Large intestine (tissue), 3 donors: ENCODE measurements around the gene CDR2. TPM values are rescaled to one million over a fixed set of nuclear protein-coding genes. Genes with fewer than 3 reads are reported as not detected.
"Not testable (repeated sequence)": the region's sequence is repeated elsewhere in the genome, so short reads cannot be mapped to it uniquely, and the experiment has no call there.

ENCODE experiments used
- DNase-seq, 2 donors: peaks; one replicate each; pipeline versions ENCODE4 v3.0.0 to v3.0.0-alpha.2; 2013
- H3K27ac ChIP-seq: one replicate; pipeline ENCODE4 v1.5.1; 2013; ENCODE audit warnings: low read length
- H3K27me3 ChIP-seq: 2 replicates; pipeline ENCODE4 v1.6.1; 2013; ENCODE audit warnings: low read length; ENCODE audit not compliant: control insufficient read depth, insufficient read depth
- H3K36me3 ChIP-seq: 2 replicates; pipeline ENCODE4 v1.6.1; 2013; ENCODE audit warnings: low read length; ENCODE audit not compliant: control insufficient read depth, insufficient read depth
- H3K4me1 ChIP-seq: one replicate; pipeline ENCODE4 v1.6.1; 2013; ENCODE audit warnings: low read length; ENCODE audit not compliant: control insufficient read depth, insufficient read depth
- H3K4me3 ChIP-seq: one replicate; pipeline ENCODE4 v1.5.1; 2013; ENCODE audit warnings: low read length
- H3K9me3 ChIP-seq: one replicate; pipeline ENCODE4 v1.6.1; 2013; ENCODE audit warnings: mild to moderate bottlenecking, low read depth, low read length, moderate library complexity; ENCODE audit not compliant: control insufficient read depth
- WGBS: methylation state at CpG from one replicate; pipeline ENCODE4 v1.1.5; 2013; ENCODE audit warnings: low lambda C conversion rate; ENCODE audit not compliant: insufficient coverage; 5-methylcytosine and 5-hydroxymethylcytosine counted together
- polyA plus RNA-seq: library from polyadenylated mRNA; unstranded; fragments of 120-200 nt; gene quantifications from one replicate; pipeline ENCODE4 v1.2.1, GENCODE V29; 2013

CDR2 gene
- polyA plus RNA-seq, 1 donor: 41.1 TPM

DNA sequence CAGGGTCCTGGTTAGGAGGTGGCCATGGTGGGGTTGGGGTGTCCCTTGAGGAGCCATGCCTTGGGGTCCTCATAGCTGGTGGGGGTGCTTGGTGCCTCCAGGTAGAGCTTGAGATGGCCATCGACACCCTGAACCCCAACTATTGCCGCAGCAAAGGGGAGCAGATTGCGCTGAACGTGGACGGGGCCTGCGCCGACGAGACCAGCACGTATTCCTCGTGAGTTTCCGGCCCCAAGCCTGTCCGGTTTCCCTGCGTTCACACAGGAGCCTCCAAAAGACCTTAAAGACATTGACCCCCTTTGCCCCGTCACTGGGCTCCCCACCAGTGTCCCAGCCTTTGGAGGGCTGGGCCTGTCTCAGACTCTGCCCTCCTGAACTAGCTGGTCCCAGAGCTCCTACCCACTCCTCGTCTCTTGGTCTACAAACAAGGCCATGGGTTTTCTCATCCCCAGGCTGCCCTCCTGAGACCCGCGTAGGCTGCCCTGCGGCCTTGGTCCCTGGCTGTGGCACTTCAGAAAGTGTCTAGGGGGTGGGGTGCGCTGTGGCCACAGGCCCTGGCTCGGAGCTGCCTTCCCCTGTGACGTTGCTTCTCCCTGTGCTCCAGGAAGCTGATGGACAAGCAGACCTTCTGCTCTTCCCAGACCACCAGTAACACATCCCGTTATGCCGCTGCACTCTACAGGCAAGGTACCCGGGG lies 65.4 kb downstream of the CDR2 start:
- DNase-seq: no peak
- Histone ChIP-seq H3K27me3 (no peaks in the 10 kb centered on the region), H3K4me1 (no peaks in the 10 kb centered on the region), H3K36me3 (peaks cover 88% of the 10 kb centered on the region), H3K27ac (no peak overlapping the region), H3K9me3 (no peaks in the 10 kb centered on the region), H3K4me3 (no peak overlapping the region)
- no CpG with 5 or more reads among the region's 24 CpGs for WGBS

DNA sequence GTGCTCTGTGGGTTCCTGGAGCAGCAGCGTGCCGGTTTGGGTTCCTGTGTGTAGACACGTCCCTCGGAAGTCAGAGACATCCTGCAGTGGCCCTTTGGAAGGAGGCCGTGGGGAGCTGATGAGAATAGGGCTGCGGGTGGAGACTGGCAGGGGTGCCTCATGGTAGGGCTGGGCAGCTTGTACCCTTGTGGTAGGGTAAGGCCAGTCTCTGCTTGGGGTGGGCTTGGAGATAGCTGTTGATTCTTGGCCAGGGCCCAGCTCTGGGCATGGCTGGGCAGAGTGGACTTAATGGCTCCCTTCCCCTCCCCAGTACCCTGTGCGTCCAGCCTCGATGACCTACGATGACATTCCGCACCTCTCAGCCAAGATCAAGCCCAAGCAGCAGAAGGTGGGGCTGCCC lies 66.6 kb downstream of the CDR2 start:
- H3K4me1 ChIP-seq: no peaks in the 10 kb centered on the region
- WGBS: no CpG with 5 or more reads among the region's 10 CpGs
- no peak for DNase-seq
- H3K36me3 ChIP-seq: peaks cover 84% of the 10 kb centered on the region
- no peaks in the 10 kb centered on the region for H3K27me3 ChIP-seq
- H3K4me3 ChIP-seq: no peak overlapping the region
- no peaks in the 10 kb centered on the region for H3K9me3 ChIP-seq
- H3K27ac ChIP-seq: no peak overlapping the region

DNA sequence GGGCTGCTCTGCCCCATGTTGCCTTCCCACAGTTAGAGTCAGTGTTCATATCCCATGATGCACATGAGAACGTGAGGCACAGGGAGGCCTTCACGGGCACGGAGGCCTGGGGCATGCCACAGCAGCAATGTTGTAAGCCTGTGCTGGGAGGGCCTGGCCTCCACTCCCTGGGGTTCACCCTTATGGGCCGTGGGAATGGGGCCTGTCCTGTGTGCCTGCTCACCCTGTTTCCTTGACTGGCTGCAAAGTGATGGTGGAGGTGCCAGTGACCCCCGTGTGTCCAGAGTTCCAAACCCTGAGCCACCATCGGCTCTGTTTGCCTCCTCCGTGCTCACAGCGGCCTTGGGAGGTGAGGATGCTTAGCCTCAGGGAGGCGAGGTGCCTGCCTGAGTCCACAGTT lies 67.6 kb downstream of the CDR2 start:
- WGBS: no CpG with 5 or more reads among the region's 9 CpGs
- Histone ChIP-seq H3K36me3 (peaks cover 80% of the 10 kb centered on the region), H3K9me3 (no peaks in the 10 kb centered on the region), H3K27ac (no peak overlapping the region), H3K4me3 (no peak overlapping the region), H3K4me1 (no peaks in the 10 kb centered on the region), H3K27me3 (no peaks in the 10 kb centered on the region)
- no peak for DNase-seq

DNA sequence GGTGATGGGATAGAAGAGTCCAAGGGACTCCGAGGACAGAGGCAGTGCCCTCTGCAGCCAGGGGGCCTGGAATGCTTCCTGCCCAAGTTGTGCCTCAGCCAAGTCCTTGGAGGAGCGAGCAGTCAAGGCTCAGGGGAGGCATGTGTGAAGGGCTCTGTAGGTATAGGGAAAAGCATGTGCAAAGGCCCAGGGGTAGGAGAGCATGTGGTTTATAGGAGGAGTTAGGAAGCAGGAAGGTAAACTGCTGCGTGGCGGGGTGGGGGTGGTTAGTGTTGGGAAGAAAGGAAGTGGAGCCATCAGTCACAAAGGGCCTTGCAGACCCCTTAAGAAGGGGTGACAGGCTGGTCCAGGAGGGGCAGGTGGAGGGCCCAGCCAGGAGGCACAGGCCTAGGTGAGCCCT lies 70.0 kb downstream of the CDR2 start:
- H3K27me3 ChIP-seq: no peaks in the 10 kb centered on the region
- H3K36me3 ChIP-seq: peaks cover 69% of the 10 kb centered on the region
- DNase-seq: no peak
- H3K4me1 ChIP-seq: no peaks in the 10 kb centered on the region
- no peak overlapping the region for H3K27ac ChIP-seq
- no CpG with 5 or more reads among the region's 4 CpGs for WGBS
- H3K4me3 ChIP-seq: no peak overlapping the region
- no peaks in the 10 kb centered on the region for H3K9me3 ChIP-seq

DNA sequence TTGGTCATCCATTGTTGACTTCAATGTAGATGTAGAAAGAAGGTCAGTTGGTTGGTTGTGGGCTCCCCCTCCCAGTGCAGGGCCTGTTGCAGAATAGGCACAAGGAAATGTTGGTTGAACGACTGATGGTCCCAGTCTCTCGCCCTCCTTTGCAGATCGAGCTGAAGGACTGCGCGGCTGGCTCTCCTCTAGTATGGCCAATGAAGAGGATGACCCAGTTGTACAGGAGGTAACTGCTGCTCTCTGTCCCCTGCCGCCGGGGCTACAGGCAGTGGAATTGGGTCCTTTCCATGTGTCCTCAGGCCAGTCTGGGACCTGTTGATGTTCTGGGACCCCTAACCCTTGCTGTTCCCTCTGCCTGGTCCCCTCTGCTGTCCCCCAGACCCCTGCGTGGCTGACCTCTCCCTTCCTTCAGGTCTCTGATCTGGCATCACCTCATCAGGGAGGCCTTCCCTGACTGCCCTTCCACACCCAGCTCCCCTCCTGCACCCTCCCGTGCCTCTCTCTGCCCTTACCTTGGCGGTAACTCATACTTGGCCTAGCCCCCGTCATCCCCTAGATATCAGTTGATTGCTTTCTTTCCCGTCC lies 71.5 kb downstream of the CDR2 start:
- DNase-seq: no peak
- Histone ChIP-seq H3K4me3 (no peak overlapping the region), H3K9me3 (no peaks in the 10 kb centered on the region), H3K36me3 (peaks cover 54% of the 10 kb centered on the region), H3K27me3 (no peaks in the 10 kb centered on the region), H3K4me1 (no peaks in the 10 kb centered on the region), H3K27ac (no peak overlapping the region)
- 80% methylated on average over 1 of the region's 12 CpGs for WGBS

DNA sequence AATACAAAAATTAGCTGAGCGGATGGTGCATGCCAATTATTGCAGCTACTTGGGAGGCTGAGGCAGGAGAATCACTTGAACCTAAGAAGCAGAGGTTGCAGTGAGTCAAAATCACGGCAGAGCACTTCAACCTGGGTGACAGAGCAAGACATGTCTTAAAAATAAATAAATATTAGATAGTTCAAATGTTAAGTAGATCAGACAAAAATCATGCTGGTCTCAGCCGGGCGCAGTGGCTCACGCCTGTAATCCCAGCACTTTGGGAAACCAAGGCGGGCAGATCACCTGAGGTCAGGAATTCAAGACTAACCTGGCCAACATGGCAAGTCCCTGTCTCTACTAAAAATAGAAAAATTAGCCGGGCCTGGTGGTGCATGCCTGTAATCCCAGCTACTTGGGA lies 73.0 kb downstream of the CDR2 start:
- not testable (repeated sequence) for H3K9me3 ChIP-seq, H3K4me3 ChIP-seq, H3K4me1 ChIP-seq, H3K27me3 ChIP-seq, DNase-seq, H3K27ac ChIP-seq
- no CpG with 5 or more reads among the region's 7 CpGs for WGBS
- peaks cover 40% of the 10 kb centered on the region for H3K36me3 ChIP-seq

DNA sequence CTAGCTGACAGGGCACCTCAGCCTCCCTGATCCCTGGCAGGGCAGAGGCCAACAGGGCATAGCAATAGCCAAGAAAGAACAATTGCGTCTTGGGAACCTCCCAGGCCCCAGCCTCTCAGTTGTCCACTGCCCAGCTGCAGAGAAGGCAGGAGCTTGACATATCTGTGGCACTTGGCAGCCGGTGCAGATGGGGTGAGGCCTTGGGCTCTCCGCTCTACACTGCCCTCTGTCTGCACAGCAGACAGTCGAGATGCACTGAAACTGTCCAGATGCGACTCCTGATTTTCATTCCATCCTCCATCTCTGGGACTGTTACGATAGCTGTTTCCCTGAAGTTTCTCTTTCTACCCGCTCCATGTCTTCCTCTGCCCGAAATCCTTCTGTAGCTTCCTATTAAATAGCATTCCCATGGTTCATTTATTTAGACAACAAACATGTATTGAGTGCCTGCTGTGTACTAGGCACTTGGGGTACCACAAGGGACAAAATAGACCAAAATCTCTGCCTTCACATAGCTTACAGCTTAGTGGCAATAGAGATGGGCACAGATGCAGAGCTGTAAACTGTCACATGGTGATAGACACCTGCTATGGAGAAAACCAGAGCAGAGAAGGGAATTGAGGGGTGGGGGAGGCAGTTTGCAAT lies 73.9 kb downstream of the CDR2 start:
- WGBS: no CpG with 5 or more reads among the region's 8 CpGs
- DNase-seq: peak; percentile 23 to 46
- Histone ChIP-seq H3K4me3 (no peak overlapping the region), H3K9me3 (no peaks in the 10 kb centered on the region), H3K27me3 (no peaks in the 10 kb centered on the region), H3K4me1 (peaks cover 3% of the 10 kb centered on the region), H3K27ac (no peak overlapping the region), H3K36me3 (peaks cover 31% of the 10 kb centered on the region)

DNA sequence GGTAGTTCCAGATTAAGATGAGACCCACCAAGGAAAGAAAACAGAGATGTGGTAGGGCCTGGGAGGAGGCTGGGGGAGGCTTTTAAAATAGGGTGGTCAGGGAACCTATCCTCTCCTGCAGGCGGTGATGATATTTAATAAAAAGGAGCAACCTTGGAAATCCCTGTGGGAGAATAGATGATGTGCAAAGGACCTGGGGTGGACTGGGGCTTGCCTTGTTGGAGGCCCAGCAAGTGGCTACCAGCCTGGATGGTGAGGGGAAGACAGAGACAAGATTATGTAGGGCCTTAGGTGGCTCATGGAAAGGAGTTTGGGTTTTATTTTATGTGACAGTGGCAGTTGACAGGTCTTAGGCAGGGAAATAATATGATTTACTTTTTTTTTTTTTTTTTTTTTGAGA lies 75.4 kb downstream of the CDR2 start:
- Histone ChIP-seq H3K9me3 (no peaks in the 10 kb centered on the region), H3K4me1 (peaks cover 3% of the 10 kb centered on the region), H3K27me3 (no peaks in the 10 kb centered on the region), H3K36me3 (peaks cover 16% of the 10 kb centered on the region), H3K27ac (peak overlapping the region; percentile 97), H3K4me3 (no peak overlapping the region)
- no peak for DNase-seq
- WGBS: no CpG with 5 or more reads among the region's 1 CpG

DNA sequence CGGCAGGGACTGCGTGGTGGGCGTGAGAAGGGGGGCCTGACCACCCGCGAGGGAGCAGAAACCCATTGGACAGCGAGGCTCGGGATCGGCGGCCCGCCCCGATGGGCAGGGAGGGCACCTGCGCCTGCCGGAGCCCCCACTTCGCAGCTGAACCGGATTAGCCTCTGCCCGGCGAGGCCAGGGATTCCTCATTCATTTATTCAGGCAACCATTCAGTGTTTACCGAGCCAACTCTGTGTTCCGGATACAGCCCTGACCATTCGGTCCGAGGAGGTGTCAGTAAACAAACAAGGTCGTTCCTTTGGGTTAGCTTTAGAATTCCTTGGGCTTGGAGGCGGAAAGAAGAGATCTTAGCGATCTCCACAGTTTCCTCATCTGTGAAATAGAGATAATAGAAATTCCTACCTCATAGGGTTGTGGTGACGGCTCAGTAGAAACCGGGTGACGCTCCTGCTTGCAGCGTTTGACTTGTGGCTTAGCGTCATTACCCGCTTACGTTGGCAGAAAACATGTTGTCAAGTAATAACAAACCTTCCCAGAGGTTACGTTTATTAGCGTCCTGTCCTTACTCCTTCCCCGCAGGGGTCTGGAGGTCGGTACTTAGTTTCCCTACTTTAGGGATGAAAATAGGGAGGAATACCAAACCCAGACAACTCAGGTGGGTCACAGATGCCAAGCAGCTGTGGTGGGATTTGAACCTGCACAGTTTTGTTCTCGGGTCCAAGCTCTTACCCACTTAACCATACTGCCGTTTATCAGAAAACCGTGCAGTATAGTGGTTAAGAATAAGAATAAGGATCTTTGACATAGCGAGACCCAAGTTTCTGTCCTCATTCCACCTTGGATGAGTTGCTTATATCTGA lies 76.3 kb downstream of the CDR2 start:
- peaks cover 3% of the 10 kb centered on the region for H3K4me1 ChIP-seq
- peak; percentile 79 to 87 for DNase-seq
- H3K36me3 ChIP-seq: peaks cover 10% of the 10 kb centered on the region
- H3K4me3 ChIP-seq: peak overlapping the region; percentile 80
- no peaks in the 10 kb centered on the region for H3K27me3 ChIP-seq
- H3K9me3 ChIP-seq: no peaks in the 10 kb centered on the region
- WGBS: no CpG with 5 or more reads among the region's 39 CpGs
- H3K27ac ChIP-seq: peak overlapping the region; percentile 97
